BE2C (cell line): Measurements from ENCODE around the gene ELN.

Source experiments
- DNase-seq: peaks from one replicate; pipeline ENCODE4 v3.0.0-alpha.2; 2020
- H3K27me3 ChIP-seq: fragments of 250-450 bp; sonication (Bioruptor Pico); 2 replicates; pipeline ENCODE4 v1.5.1; 2020; ENCODE audit warnings: mild to moderate bottlenecking
- H3K36me3 ChIP-seq: fragments of 250-450 bp; sonication (Bioruptor Pico); 2 replicates; pipeline ENCODE4 v1.5.1; 2020; ENCODE audit warnings: mild to moderate bottlenecking
- H3K4me1 ChIP-seq: fragments of 250-450 bp; sonication (Bioruptor Pico); 2 replicates; pipeline ENCODE4 v1.5.1; 2020
- H3K4me3 ChIP-seq: 2 replicates; pipeline ENCODE4 v1.5.1; 2011; ENCODE audit warnings: low read depth, low read length
- H3K9me3 ChIP-seq: fragments of 250-450 bp; sonication (Bioruptor Pico); 2 replicates; pipeline ENCODE4 v1.5.1; 2020
- TF ChIP-seq, protein P1 (sequence below): IDR thresholded peaks from 2 replicates; pipeline ENCODE4 v1.5.1; 2012; ENCODE audit warnings: mild to moderate bottlenecking, low read depth, low read length

ELN gene

GRCh38 chr7:74049997-74050798 is 22.2 kb downstream of the ELN start:
- no peak for DNase-seq
- no peak overlapping the region for H3K4me3 ChIP-seq
- no peaks in the 10 kb centered on the region for H3K27me3 ChIP-seq
- H3K4me1 ChIP-seq = peaks cover 6% of the 10 kb centered on the region
- TF ChIP-seq, protein P1, sequence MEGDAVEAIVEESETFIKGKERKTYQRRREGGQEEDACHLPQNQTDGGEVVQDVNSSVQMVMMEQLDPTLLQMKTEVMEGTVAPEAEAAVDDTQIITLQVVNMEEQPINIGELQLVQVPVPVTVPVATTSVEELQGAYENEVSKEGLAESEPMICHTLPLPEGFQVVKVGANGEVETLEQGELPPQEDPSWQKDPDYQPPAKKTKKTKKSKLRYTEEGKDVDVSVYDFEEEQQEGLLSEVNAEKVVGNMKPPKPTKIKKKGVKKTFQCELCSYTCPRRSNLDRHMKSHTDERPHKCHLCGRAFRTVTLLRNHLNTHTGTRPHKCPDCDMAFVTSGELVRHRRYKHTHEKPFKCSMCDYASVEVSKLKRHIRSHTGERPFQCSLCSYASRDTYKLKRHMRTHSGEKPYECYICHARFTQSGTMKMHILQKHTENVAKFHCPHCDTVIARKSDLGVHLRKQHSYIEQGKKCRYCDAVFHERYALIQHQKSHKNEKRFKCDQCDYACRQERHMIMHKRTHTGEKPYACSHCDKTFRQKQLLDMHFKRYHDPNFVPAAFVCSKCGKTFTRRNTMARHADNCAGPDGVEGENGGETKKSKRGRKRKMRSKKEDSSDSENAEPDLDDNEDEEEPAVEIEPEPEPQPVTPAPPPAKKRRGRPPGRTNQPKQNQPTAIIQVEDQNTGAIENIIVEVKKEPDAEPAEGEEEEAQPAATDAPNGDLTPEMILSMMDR = no peak
- no peaks in the 10 kb centered on the region for H3K9me3 ChIP-seq
- no peaks in the 10 kb centered on the region for H3K36me3 ChIP-seq

GRCh38 chr7:74051193-74051592 is 23.2 kb downstream of the ELN start:
- H3K36me3 ChIP-seq = no peaks in the 10 kb centered on the region
- no peaks in the 10 kb centered on the region for H3K9me3 ChIP-seq
- no peak for DNase-seq
- peaks cover 3% of the 10 kb centered on the region; the same call in 1 of the 2 replicates for H3K4me1 ChIP-seq
- TF ChIP-seq, protein P1 = no peak
- H3K4me3 ChIP-seq = no peak overlapping the region
- H3K27me3 ChIP-seq = no peaks in the 10 kb centered on the region

- peak; percentile 70 for DNase-seq
- no peak overlapping the region for H3K4me3 ChIP-seq
- H3K9me3 ChIP-seq = no peaks in the 10 kb centered on the region
- H3K27me3 ChIP-seq = no peaks in the 10 kb centered on the region
- no peaks in the 10 kb centered on the region for H3K36me3 ChIP-seq
- TF ChIP-seq, protein P1 = peak; percentile 53
- H3K4me1 ChIP-seq = peaks cover 3% of the 10 kb centered on the region; the same call in 1 of the 2 replicates
Measured at GRCh38 chr7:74051629-74052410, 23.8 kb downstream of the ELN start.

DNA sequence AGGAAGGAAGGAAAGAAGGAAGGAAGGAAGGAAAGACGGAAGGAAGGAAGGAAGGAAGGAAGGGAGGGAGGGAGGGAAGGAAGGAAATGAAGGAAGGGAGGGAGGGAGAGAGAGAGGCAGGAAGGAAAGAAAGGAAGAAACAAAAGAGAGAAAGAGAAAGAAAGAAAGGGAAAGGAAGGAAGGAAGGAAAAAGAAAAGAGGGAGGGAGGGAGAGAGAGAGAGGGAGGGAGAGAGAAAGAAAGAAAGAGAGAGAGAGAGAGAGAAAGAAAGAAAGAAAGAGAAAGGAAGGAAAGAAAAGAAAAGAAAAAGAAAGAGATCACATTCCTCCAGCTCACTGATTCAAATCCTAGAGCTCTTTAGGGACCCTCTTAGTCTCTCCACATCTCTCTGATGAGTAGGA is 24.7 kb downstream of the ELN start:
- H3K4me3 ChIP-seq = no peak overlapping the region
- no peaks in the 10 kb centered on the region for H3K9me3 ChIP-seq
- peaks cover 3% of the 10 kb centered on the region; the same call in 1 of the 2 replicates for H3K4me1 ChIP-seq
- DNase-seq = no peak
- H3K36me3 ChIP-seq = no peaks in the 10 kb centered on the region
- H3K27me3 ChIP-seq = no peaks in the 10 kb centered on the region
- TF ChIP-seq, protein P1 = no peak

DNA sequence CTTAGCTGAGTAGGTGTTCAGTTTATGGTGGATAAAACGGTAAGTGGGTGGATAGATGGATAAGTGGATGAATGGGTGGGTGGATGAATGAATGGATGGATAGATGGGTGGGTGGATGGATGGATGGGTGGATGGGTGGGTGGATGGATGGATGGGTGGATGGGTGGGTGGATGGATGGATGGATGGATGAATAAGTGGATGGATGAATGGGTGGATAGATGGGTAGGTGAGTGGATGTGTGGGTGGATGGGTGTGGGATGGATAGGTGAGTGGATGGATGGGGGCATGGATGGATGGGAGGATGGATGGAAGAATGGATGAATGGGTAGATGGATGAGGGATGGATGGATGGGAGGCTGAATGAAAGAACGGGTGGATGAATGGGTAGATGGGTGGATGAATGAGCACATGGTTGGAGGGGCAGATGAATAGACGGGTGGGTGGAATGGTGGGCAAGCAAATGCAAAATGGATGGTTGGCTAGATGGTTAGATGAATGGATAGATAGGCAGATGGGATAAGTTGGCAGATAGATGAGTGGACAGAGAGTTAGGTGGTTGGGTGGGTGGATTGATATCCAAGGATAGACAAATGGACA is 25.7 kb downstream of the ELN start:
- H3K4me3 ChIP-seq = no peak overlapping the region
- no peaks in the 10 kb centered on the region for H3K27me3 ChIP-seq
- peaks cover 3% of the 10 kb centered on the region; the same call in 1 of the 2 replicates for H3K4me1 ChIP-seq
- TF ChIP-seq, protein P1 = no peak
- no peaks in the 10 kb centered on the region for H3K36me3 ChIP-seq
- no peak for DNase-seq
- H3K9me3 ChIP-seq = no peaks in the 10 kb centered on the region
